Mucosa of descending colon (tissue), 3 donors: ENCODE results near the gene KLRC1. TPM values are rescaled to one million over a fixed set of nuclear protein-coding genes. Genes with fewer than 3 reads are reported as not detected.
"Not testable (repeated sequence)": the region's sequence is repeated elsewhere in the genome, so short reads cannot be mapped to it uniquely, and the experiment has no call there.

ENCODE experiments used
- ATAC-seq: fragments of 200-7000 bp; cut with Tn5 transposase; one replicate; pipeline ENCODE4 v1.9.1; 2020; ENCODE audit warnings: mild to moderate bottlenecking, moderate library complexity
- DNase-seq, 3 donors: peaks; one replicate each; pipeline ENCODE4 v3.0.0-alpha.2; 2020
- H3K36me3 ChIP-seq: fragments of 200-600 bp; one replicate; pipeline ENCODE4 v1.8.0; 2021; ENCODE audit warnings: low read depth, mild to moderate bottlenecking
- H3K4me1 ChIP-seq: fragments of 200-600 bp; one replicate; pipeline ENCODE4 v1.8.0; 2021; ENCODE audit warnings: low read depth, mild to moderate bottlenecking
- H3K4me3 ChIP-seq: fragments of 200-600 bp; one replicate; pipeline ENCODE4 v1.8.0; 2021; ENCODE audit warnings: mild to moderate bottlenecking
- H3K9me3 ChIP-seq: fragments of 200-600 bp; one replicate; pipeline ENCODE4 v1.8.0; 2021; ENCODE audit warnings: mild to moderate bottlenecking
- intact Hi-C, 2 donors: fragments of 100-400 bp; cut with DNase I in 1 of 2; cut with micrococcal nuclease in 1 of 2; formaldehyde crosslinking; loops; one replicate each; pipeline versions ENCODE4 v1.11.0 to v1.11.1; 2022; cut with DNase I, micrococcal nuclease
- total RNA-seq, 3 donors: library from RNA; stranded (reverse); fragmentation: NEBNext Ultra II Directional in 2 of 3; extraction: Animal tissue kit (Norgen Biotek cat#: 25700) in 2 of 3; gene quantifications; one replicate each; pipeline versions ENCODE4 v1.2.1 to v1.2.4, GENCODE V29; 2021 to 2023
- TF ChIP-seq, protein P1 (sequence below): fragments of 200-600 bp; IDR thresholded peaks from one replicate; pipeline ENCODE4 v1.8.0; 2022; ENCODE audit warnings: antibody characterized with exemption, mild to moderate bottlenecking
- donor health status: DM: no; HTN: no; CAD: no; lungs with moderate emphysema.
- donor health status: DM: no; HTN: no; CAD: no.
- donor health status: DM: no; HTN: yes; CAD: no.

Gene KLRC1
- total RNA-seq, 3 donors from 2014 or later: 1.2 to 3.6 (median 1.9) TPM

DNA sequence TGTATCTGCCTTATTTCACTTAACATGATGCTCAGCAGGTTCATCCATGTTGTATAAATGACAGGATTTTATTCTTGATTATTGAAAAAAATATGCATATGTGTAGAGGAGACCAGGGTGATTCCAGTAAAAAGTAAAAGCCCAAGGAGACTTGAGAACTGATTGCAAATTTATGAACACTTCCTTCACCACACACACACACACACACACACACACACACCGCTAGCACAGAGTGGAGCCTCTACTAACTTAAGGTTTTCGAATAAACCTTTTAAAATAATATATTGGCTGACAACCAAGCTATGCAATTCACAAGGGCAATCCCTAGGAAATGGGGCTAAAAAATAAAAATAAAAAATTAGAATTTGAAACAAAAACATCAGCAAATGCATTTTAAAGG lies 55.0 kb downstream of the KLRC1 start:
- no peak for ATAC-seq
- TF ChIP-seq, protein P1, sequence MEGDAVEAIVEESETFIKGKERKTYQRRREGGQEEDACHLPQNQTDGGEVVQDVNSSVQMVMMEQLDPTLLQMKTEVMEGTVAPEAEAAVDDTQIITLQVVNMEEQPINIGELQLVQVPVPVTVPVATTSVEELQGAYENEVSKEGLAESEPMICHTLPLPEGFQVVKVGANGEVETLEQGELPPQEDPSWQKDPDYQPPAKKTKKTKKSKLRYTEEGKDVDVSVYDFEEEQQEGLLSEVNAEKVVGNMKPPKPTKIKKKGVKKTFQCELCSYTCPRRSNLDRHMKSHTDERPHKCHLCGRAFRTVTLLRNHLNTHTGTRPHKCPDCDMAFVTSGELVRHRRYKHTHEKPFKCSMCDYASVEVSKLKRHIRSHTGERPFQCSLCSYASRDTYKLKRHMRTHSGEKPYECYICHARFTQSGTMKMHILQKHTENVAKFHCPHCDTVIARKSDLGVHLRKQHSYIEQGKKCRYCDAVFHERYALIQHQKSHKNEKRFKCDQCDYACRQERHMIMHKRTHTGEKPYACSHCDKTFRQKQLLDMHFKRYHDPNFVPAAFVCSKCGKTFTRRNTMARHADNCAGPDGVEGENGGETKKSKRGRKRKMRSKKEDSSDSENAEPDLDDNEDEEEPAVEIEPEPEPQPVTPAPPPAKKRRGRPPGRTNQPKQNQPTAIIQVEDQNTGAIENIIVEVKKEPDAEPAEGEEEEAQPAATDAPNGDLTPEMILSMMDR: no peak
- H3K36me3 ChIP-seq: no peaks in the 10 kb centered on the region

DNA sequence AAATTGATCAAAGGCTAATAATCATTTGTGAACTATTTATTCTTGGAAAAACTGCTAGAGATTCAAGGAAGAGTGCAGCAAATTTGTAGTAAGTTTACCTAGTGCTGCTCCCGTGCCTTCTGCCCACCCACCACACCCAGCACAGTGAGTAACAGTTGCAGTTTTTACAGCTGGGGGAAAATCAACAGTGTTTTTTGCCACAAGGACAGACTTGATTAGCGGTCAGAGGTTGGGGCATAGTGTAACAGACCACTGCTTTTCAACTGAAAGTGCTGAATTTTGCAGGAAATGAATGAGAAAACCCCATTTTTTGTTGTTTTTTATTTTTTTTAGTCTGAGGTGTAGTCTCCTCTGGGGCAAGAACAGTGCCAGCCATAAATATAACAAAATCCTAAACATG lies 55.9 kb downstream of the KLRC1 start:
- Histone ChIP-seq H3K4me1 (peaks cover 15% of the 10 kb centered on the region), H3K36me3 (no peaks in the 10 kb centered on the region), H3K9me3 (no peaks in the 10 kb centered on the region), H3K4me3 (no peak overlapping the region)
- ATAC-seq: peak; percentile 47
- intact Hi-C loops: no loop called here
- TF ChIP-seq, protein P1: no peak
- no peak for DNase-seq

More for the DNA sequence above, 55.0 kb downstream of the KLRC1 start:
- peaks cover 15% of the 10 kb centered on the region for H3K4me1 ChIP-seq
- no peaks in the 10 kb centered on the region for H3K9me3 ChIP-seq
- intact Hi-C loops: no loop called here
- H3K4me3 ChIP-seq: no peak overlapping the region
- no peak for DNase-seq

DNA sequence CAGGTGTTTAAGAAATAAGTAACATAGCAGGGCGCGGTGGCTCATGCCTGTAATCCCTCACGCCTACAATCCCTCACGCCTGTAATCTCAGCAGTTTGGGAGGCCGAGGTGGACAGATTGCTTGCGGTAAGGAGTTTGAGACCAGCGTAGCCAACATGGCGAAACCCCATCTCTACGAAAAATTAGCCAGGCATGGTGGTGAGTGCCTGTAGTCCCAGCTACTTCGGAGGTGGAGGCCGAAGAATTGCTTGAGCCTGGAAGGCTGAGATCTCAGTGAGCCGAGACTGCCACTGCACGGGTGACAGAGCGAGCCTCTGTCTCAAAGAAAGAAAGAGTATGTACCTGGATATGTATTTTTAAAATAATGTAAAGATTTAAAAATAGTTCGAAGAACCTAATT lies 57.0 kb downstream of the KLRC1 start:
- intact Hi-C loops, DNase-seq, ATAC-seq, H3K36me3 ChIP-seq, H3K4me3 ChIP-seq, H3K9me3 ChIP-seq: not testable (repeated sequence)
- peaks cover 15% of the 10 kb centered on the region for H3K4me1 ChIP-seq

Other genes with a start within 250 kb of the KLRC1 start
- gene GABARAPL1, start 240.5 kb downstream of the KLRC1 start, total RNA-seq: 10 to 100 TPM; 34.4 to 93.4 (median 41.0) TPM
- gene KLRD1, start 145.5 kb downstream of the KLRC1 start, total RNA-seq: 1 to 10 TPM; 2.3 to 3.7 (median 3.6) TPM
- gene KLRK1, start 63.3 kb downstream of the KLRC1 start, total RNA-seq: 1 to 10 TPM; 3.9 to 4.5 (median 4.4) TPM
- 1 to 10 TPM in 2 of 3 donors, under 1 TPM in 1; 0.72 to 1.7 (median 1.4) TPM for gene KLRC4, start 43.6 kb downstream of the KLRC1 start, total RNA-seq
- gene KLRC3, start 32.8 kb downstream of the KLRC1 start, total RNA-seq: under 1 TPM; 0.54 to 0.81 (median 0.58) TPM
- 1 to 10 TPM in 1 of 3 donors, under 1 TPM in 1, not detected in 1; 0.67 to 2.6 TPM for gene KLRC2, start 17.4 kb downstream of the KLRC1 start, total RNA-seq
- under 1 TPM; 0.22 to 0.46 (median 0.38) TPM for gene EIF2S3B, start 52.5 kb upstream of the KLRC1 start, total RNA-seq
- 10 to 100 TPM in 2 of 3 donors, 1 to 10 TPM in 1; 9.6 to 14.7 (median 13.7) TPM for gene MAGOHB, start 160.2 kb upstream of the KLRC1 start, total RNA-seq
- 10 to 100 TPM; 19.9 to 37.6 (median 28.0) TPM for gene STYK1, start 220.7 kb upstream of the KLRC1 start, total RNA-seq